ENCODE data around the gene COA1. TPM values are rescaled to one million over a fixed set of nuclear protein-coding genes. Genes with fewer than 3 reads are reported as not detected.

COA1 gene
- total RNA-seq, 2 donors from 2014 or later: 36.8 to 52.4 TPM

DNA sequence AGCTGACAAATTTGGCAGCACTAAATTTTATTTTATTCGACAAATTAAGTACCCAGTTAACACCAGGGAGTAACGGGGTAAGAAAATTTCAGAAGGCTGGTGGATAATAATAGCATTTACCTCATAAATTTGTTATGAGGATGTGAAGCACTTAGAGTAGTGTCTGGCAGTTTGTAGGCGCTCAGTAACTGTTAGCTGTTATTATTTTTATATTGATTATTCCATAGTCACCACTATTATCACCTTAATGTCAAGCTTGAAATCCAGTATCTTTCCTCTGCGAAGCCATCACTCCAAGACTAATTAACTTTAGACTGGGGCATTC is 563 bp upstream of the COA1 start:
- Histone ChIP-seq H3K4me1 (peaks cover 32% of the 10 kb centered on the region), H3K36me3 (replicated peaks in 1 of 2; ENCODE audit: insufficient read depth in 1 of 2, low read depth in 2 of 2) (no peaks in the 10 kb centered on the region), H3K27ac (peak overlapping the region; percentile 71 to 90 (median 80)), H3K27me3 (no peaks in the 10 kb centered on the region), H3K9me3 (no peaks in the 10 kb centered on the region), H3K4me3 (peak overlapping the region; percentile 72 to 74)
- DNase-seq: no peak
- intact Hi-C loops (cut with DNase I): no loop called here
- peak; percentile 39 for ATAC-seq
- WGBS, 2 donors: 6 to 10% methylated on average over 4 of the region's 4 CpGs
- TF ChIP-seq CTCF (IDR thresholded peaks at IDR 0.05) (no peak), POLR2A (IDR thresholded peaks at IDR 0.05) (no peak)

DNA sequence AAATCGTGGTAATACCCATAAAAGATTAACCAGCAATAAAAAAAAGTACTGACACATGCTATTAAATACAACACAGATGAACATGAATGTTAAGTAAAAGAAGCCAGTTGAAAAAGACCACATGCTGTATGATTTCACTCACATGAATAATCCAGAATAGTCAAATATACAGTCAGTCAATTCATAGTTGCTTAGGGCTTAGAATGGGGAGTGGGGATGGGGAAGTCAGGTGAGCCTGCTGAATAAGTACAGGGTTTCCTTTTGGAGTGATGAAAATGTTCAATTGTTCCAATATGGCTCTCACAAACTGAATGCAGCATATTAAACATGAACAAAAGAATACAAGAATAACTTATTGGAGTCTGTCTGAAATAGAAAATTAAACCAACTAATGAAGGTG is 1.8 kb downstream of the COA1 start:
- Histone ChIP-seq H3K27me3 (no peaks in the 10 kb centered on the region), H3K36me3 (replicated peaks in 1 of 2; ENCODE audit: insufficient read depth in 1 of 2, low read depth in 2 of 2) (no peaks in the 10 kb centered on the region), H3K4me1 (peaks cover 42% of the 10 kb centered on the region), H3K27ac (no peak overlapping the region), H3K4me3 (no peak overlapping the region), H3K9me3 (no peaks in the 10 kb centered on the region)
- ATAC-seq: no peak
- WGBS, 2 donors: 15 to 18% methylated on average over 1 of the region's 1 CpG
- no peak for TF ChIP-seq CTCF (IDR thresholded peaks at IDR 0.05)
- TF ChIP-seq POLR2A (IDR thresholded peaks at IDR 0.05): no peak
- intact Hi-C loops (cut with DNase I): no loop called here
- DNase-seq: no peak

DNA sequence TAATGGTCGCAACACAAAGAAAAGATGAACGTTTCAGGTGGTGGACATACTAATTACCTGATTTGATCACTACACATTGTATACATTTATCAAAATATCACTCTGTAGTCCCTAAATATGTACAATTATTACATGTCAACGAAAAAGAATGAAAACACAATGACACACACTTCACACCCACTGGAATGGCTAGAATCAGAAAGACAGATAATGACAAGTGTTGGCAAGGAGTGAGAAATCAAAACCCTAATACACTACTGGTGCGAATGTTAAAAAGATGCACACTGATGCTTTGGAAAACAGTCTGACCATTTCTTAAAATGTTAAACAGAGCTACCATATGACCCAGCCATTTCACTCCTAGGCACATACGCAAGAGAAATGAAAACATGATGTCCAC is 2.3 kb downstream of the COA1 start:
- no peak overlapping the region for H3K27ac ChIP-seq
- 85 to 87% methylated on average over 5 of the region's 5 CpGs for WGBS, 2 donors
- peaks cover 42% of the 10 kb centered on the region for H3K4me1 ChIP-seq
- DNase-seq: no peak
- no peaks in the 10 kb centered on the region for H3K27me3 ChIP-seq
- H3K9me3 ChIP-seq: no peaks in the 10 kb centered on the region
- no peak for ATAC-seq
- H3K36me3 ChIP-seq (replicated peaks in 1 of 2; ENCODE audit: insufficient read depth in 1 of 2, low read depth in 2 of 2): no peaks in the 10 kb centered on the region
- intact Hi-C loops (cut with DNase I): no loop called here
- no peak for TF ChIP-seq CTCF (IDR thresholded peaks at IDR 0.05)
- no peak for TF ChIP-seq POLR2A (IDR thresholded peaks at IDR 0.05)
- no peak overlapping the region for H3K4me3 ChIP-seq

- Histone ChIP-seq H3K4me1 (peaks cover 42% of the 10 kb centered on the region), H3K9me3 (no peaks in the 10 kb centered on the region), H3K27me3 (no peaks in the 10 kb centered on the region), H3K4me3 (no peak overlapping the region), H3K36me3 (replicated peaks in 1 of 2; ENCODE audit: insufficient read depth in 1 of 2, low read depth in 2 of 2) (no peaks in the 10 kb centered on the region), H3K27ac (no peak overlapping the region)
- no peak for TF ChIP-seq CTCF (IDR thresholded peaks at IDR 0.05)
- TF ChIP-seq POLR2A (IDR thresholded peaks at IDR 0.05): no peak
- no peak for ATAC-seq
- 39 to 44% methylated on average over 4 of the region's 4 CpGs for WGBS, 2 donors
- intact Hi-C loops (cut with DNase I): no loop called here
- no peak for DNase-seq
These were observed 2.9 kb downstream of the COA1 start for GRCh38 chr7:43726466-43726865.

GRCh38 chr7:43725251-43725650 is 4.1 kb downstream of the COA1 start:
- Histone ChIP-seq H3K4me3 (no peak overlapping the region), H3K9me3 (no peaks in the 10 kb centered on the region), H3K27ac (no peak overlapping the region), H3K27me3 (no peaks in the 10 kb centered on the region), H3K4me1 (peaks cover 40% of the 10 kb centered on the region), H3K36me3 (replicated peaks in 1 of 2; ENCODE audit: insufficient read depth in 1 of 2, low read depth in 2 of 2) (no peaks in the 10 kb centered on the region)
- DNase-seq (no peak), ATAC-seq (no peak)
- 93 to 97% methylated on average over 3 of the region's 3 CpGs for WGBS, 2 donors
- TF ChIP-seq POLR2A (IDR thresholded peaks at IDR 0.05) (no peak), CTCF (IDR thresholded peaks at IDR 0.05) (no peak)
- intact Hi-C loops (cut with DNase I): no loop called here
